Sigmoid colon (tissue), 7 donors: ENCODE results near the gene GPC6. TPM values are rescaled to one million over a fixed set of nuclear protein-coding genes. Genes with fewer than 3 reads are reported as not detected.

Experiments used
- DNase-seq: peaks from one replicate; pipeline ENCODE4 v3.0.0-alpha.2; 2019
- H3K27ac ChIP-seq, 4 donors: fragments of 200-600 bp; sonication (generic); one replicate each; pipeline ENCODE4 v1.5.1; 2016 to 2019; ENCODE audit warnings: mild to moderate bottlenecking in 1 of 4
- H3K27me3 ChIP-seq, 3 donors: fragments of 200-600 bp; sonication (generic); one replicate each; pipeline ENCODE4 v1.5.1; 2019; ENCODE audit warnings: mild to moderate bottlenecking in 1 of 3
- H3K36me3 ChIP-seq, 4 donors: fragments of 200-600 bp; sonication (generic); one replicate each; pipeline ENCODE4 v1.5.1; 2016 to 2019
- H3K4me1 ChIP-seq, 4 donors: fragments of 200-600 bp; sonication (generic); one replicate each; pipeline ENCODE4 v1.5.1; 2017 to 2019
- H3K4me3 ChIP-seq, 4 donors: fragments of 200-600 bp; sonication (generic); one replicate each; pipeline ENCODE4 v1.5.1; 2017 to 2019; ENCODE audit warnings: mild to moderate bottlenecking in 2 of 4, moderate library complexity in 1 of 4
- H3K9me3 ChIP-seq, 4 donors: fragments of 200-600 bp in 3 of 4; sonication (generic) in 3 of 4; one replicate each; pipeline versions ENCODE4 v1.5.1 to v1.6.1; 2013 to 2019
- CTCF ChIP-seq, 4 experiments: fragments of 450-650 bp in 3 of 4; fragments of 200-600 bp in 1 of 4; IDR thresholded peaks; one replicate each; pipeline ENCODE4 v1.5.1; 2016 to 2019; ENCODE audit warnings: antibody characterized with exemption in 4 of 4, mild to moderate bottlenecking in 3 of 4, moderate library complexity in 2 of 4
- EP300 ChIP-seq, 4 donors: sonication (generic); formaldehyde crosslinking; IDR thresholded peaks; one replicate each; pipeline ENCODE4 v1.6.1; 2017; ENCODE audit warnings: antibody characterized with exemption in 4 of 4
- POLR2A ChIP-seq, 2 donors: fragments of 450-650 bp; IDR thresholded peaks; one replicate each; pipeline ENCODE4 v1.6.1; 2016; ENCODE audit warnings: antibody characterized with exemption in 2 of 2, mild to moderate bottlenecking in 2 of 2, moderate library complexity in 2 of 2
- POLR2AphosphoS5 ChIP-seq, 4 donors: sonication (generic); formaldehyde crosslinking; IDR thresholded peaks; one replicate each; pipeline ENCODE4 v1.6.1; 2017; ENCODE audit warnings: antibody characterized with exemption in 4 of 4
- whole genome bisulfite sequencing, 2 donors: extraction: QIAGEN DNeasy Blood & Tissue Kit; methylation state at CpG; one replicate each; pipeline ENCODE4 v1.1.7; 2013; 5-methylcytosine and 5-hydroxymethylcytosine counted together
- intact Hi-C: fragments of 100-400 bp; cut with DNase I; formaldehyde crosslinking; loops from one replicate; pipeline ENCODE4 v1.15.1; 2023
- polyA plus RNA-seq, 3 donors: library from polyadenylated mRNA; stranded (reverse); fragments of 200-250 nt; gene quantifications; one replicate each; pipeline ENCODE4 v1.2.3, GENCODE V29; 2013
- total RNA-seq, 4 donors: library from RNA; depleted of rRNA; stranded (reverse); fragments of >200 nt; gene quantifications; one replicate each; pipeline ENCODE4 v1.1.0, GENCODE V29; 2016
- donor health status: healthy with polysubstance abuse.
- donor health status: Bipolar disorder and iron deficiency.
- donor health status: healthy.

GPC6 gene
- total and polyA plus RNA-seq, 7 donors, result 0.23 to 27.5 (median 14.4) TPM

- Histone ChIP-seq H3K27ac (no peak overlapping the region), H3K9me3 (peaks cover 0 to 1% (median 0%) of the 10 kb centered on the region in 4 donors), H3K4me1 (no peaks in the 10 kb centered on the region), H3K36me3 (no peaks in the 10 kb centered on the region), H3K27me3 (no peaks in the 10 kb centered on the region), H3K4me3 (no peak overlapping the region)
- 81 to 88% methylated on average over 3 of the region's 3 CpGs for WGBS, 2 donors
- no peak for DNase-seq
- TF ChIP-seq POLR2A (IDR thresholded peaks at IDR 0.05), result no peak
- TF ChIP-seq POLR2AphosphoS5 (IDR thresholded peaks at IDR 0.05), result no peak
- TF ChIP-seq CTCF (IDR thresholded peaks at IDR 0.05), result no peak
- TF ChIP-seq EP300 (IDR thresholded peaks at IDR 0.05), result no peak
- intact Hi-C loops, result no loop called here
Measured at GRCh38 chr13:93466502-93467036, 240.0 kb downstream of the GPC6 start.

GRCh38 chr13:93467175-93467574 is 240.6 kb downstream of the GPC6 start:
- H3K36me3 ChIP-seq, result no peaks in the 10 kb centered on the region
- no peaks in the 10 kb centered on the region for H3K27me3 ChIP-seq
- no peak overlapping the region for H3K4me3 ChIP-seq
- H3K4me1 ChIP-seq, result no peaks in the 10 kb centered on the region
- peaks cover 0 to 1% (median 0%) of the 10 kb centered on the region in 4 donors for H3K9me3 ChIP-seq
- no peak for TF ChIP-seq POLR2A (IDR thresholded peaks at IDR 0.05)
- no peak for TF ChIP-seq EP300 (IDR thresholded peaks at IDR 0.05)
- TF ChIP-seq CTCF (IDR thresholded peaks at IDR 0.05), result no peak
- TF ChIP-seq POLR2AphosphoS5 (IDR thresholded peaks at IDR 0.05), result no peak
- intact Hi-C loops, result no loop called here
- WGBS, 2 donors, result 77 to 81% methylated on average over 2 of the region's 2 CpGs
- DNase-seq, result no peak
- no peak overlapping the region for H3K27ac ChIP-seq

- H3K27me3 ChIP-seq, result no peaks in the 10 kb centered on the region
- H3K36me3 ChIP-seq, result no peaks in the 10 kb centered on the region
- peaks cover 0 to 1% (median 0%) of the 10 kb centered on the region in 4 donors for H3K9me3 ChIP-seq
- no peaks in the 10 kb centered on the region for H3K4me1 ChIP-seq
- H3K27ac ChIP-seq, result no peak overlapping the region
- TF ChIP-seq EP300 (IDR thresholded peaks at IDR 0.05) (no peak), CTCF (IDR thresholded peaks at IDR 0.05) (no peak), POLR2AphosphoS5 (IDR thresholded peaks at IDR 0.05) (no peak), POLR2A (IDR thresholded peaks at IDR 0.05) (no peak)
- DNase-seq, result no peak
- H3K4me3 ChIP-seq, result no peak overlapping the region
- WGBS, 2 donors, result 45 to 71% methylated on average over 1 of the region's 1 CpG
- intact Hi-C loops, result no loop called here
Measured at GRCh38 chr13:93468433-93468832, 241.8 kb downstream of the GPC6 start.

GRCh38 chr13:93472296-93472695 is 245.7 kb downstream of the GPC6 start:
- no peak overlapping the region for H3K4me3 ChIP-seq
- DNase-seq, result peak; percentile 63
- no peaks in the 10 kb centered on the region for H3K36me3 ChIP-seq
- 90 to 94% methylated on average over 7 of the region's 7 CpGs for WGBS, 2 donors
- no peak for TF ChIP-seq POLR2A (IDR thresholded peaks at IDR 0.05)
- no peak for TF ChIP-seq CTCF (IDR thresholded peaks at IDR 0.05)
- no peak for TF ChIP-seq EP300 (IDR thresholded peaks at IDR 0.05)
- TF ChIP-seq POLR2AphosphoS5 (IDR thresholded peaks at IDR 0.05), result no peak
- H3K27me3 ChIP-seq, result no peaks in the 10 kb centered on the region
- no peak overlapping the region for H3K27ac ChIP-seq
- intact Hi-C loops, result no loop called here
- H3K4me1 ChIP-seq, result peaks cover 0 to 5% (median 0%) of the 10 kb centered on the region in 4 donors
- H3K9me3 ChIP-seq, result peaks cover 0 to 1% (median 0%) of the 10 kb centered on the region in 4 donors

GRCh38 chr13:93472814-93473296 is 246.2 kb downstream of the GPC6 start:
- TF ChIP-seq POLR2AphosphoS5 (IDR thresholded peaks at IDR 0.05) (no peak), CTCF (IDR thresholded peaks at IDR 0.05) (no peak), EP300 (IDR thresholded peaks at IDR 0.05) (no peak), POLR2A (IDR thresholded peaks at IDR 0.05) (no peak)
- DNase-seq, result no peak
- Histone ChIP-seq H3K27me3 (no peaks in the 10 kb centered on the region), H3K4me3 (no peak overlapping the region), H3K4me1 (peaks cover 0 to 5% (median 0%) of the 10 kb centered on the region in 4 donors), H3K27ac (no peak overlapping the region), H3K36me3 (no peaks in the 10 kb centered on the region), H3K9me3 (peaks cover 0 to 1% (median 0%) of the 10 kb centered on the region in 4 donors)
- WGBS, 2 donors, result 50 to 76% methylated on average over 1 of the region's 1 CpG
- intact Hi-C loops, result no loop called here
